ENCODE data around the gene GLS2. TPM values are rescaled to one million over a fixed set of nuclear protein-coding genes. Genes with fewer than 3 reads are reported as not detected.

GLS2 gene
- total and polyA plus RNA-seq, 2 experiments from 2014 or later, result 12.2 to 31.6 TPM

DNA sequence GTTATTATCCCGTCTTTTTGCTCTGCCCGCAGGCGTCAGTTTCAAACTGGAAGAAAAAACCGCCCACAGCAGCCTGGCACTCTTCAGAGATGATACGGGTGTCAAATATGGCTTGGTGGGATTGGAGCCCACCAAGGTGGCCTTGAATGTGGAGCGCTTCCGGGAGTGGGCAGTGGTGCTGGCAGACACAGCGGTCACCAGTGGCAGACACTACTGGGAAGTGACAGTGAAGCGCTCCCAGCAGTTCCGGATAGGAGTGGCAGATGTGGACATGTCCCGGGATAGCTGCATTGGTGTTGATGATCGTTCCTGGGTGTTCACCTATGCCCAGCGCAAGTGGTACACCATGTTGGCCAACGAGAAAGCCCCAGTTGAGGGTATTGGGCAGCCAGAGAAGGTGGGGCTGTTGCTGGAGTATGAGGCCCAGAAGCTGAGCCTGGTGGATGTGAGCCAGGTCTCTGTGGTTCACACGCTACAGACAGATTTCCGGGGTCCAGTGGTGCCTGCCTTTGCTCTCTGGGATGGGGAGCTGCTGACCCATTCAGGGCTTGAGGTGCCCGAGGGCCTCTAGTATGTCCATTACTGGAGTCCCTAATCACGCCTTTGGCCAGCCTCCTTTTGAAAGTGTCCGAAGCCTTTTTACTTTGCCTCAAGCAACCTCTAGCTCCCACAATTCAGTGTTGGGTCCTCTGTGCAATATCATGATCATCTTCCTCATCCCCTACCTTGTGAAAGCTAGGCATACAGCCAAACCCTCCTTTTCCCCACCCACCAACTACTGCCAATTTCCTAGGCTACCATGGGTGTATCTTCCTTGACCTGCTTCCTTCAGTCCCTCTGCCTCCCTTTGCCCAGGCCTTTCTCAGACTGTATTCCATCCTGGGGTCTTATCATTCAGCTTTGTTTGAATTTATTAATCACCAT is 18.7 kb downstream of the GLS2 start:
- peak overlapping the region; percentile 99 for H3K27ac Mint-ChIP-seq
- H3K4me1 Mint-ChIP-seq, result peaks cover 7% of the 10 kb centered on the region; the same call in 2 of the 3 replicates
- Histone ChIP-seq H3K27ac (ENCODE audit: low read depth) (peak overlapping the region; percentile 92; the same call in 1 of the 2 replicates), H3F3A (replicated peaks; ENCODE audit: low read depth) (peaks cover 14% of the 10 kb centered on the region; the same call in 1 of the 2 replicates), H3K79me2 (replicated peaks; ENCODE audit: insufficient read depth) (peaks cover 16% of the 10 kb centered on the region), H3K9me2 (ENCODE audit: insufficient read depth) (no peaks in the 10 kb centered on the region), H3K4me1 (ENCODE audit: insufficient read depth) (peaks cover 3% of the 10 kb centered on the region; the same call in 1 of the 2 replicates), H3K36me3 (ENCODE audit: insufficient read depth) (peaks cover 10% of the 10 kb centered on the region), H4K20me1 (replicated peaks; ENCODE audit: insufficient read depth) (0 out of 2 replicates have a peak, but pooled peaks cover 2% of the 10 kb centered on the region), H3K27me3 (ENCODE audit: insufficient read depth) (no peaks in the 10 kb centered on the region), H3K4me2 (peak overlapping the region; percentile 97), H2AFZ (peak overlapping the region; percentile 90), H3K4me3 (peak overlapping the region; percentile 97)
- H3K27me3 Mint-ChIP-seq (ENCODE audit: insufficient read depth, low read depth, poor library complexity), result peaks cover 6% of the 10 kb centered on the region
- H3K4me3 Mint-ChIP-seq, result peak overlapping the region; percentile 97
- ATAC-seq, result no peak; the same call in 2 of the 3 replicates
- TF ChIP-seq POLR2AphosphoS5 (IDR thresholded peaks at IDR 0.05; ENCODE audit: low read depth), result no peak
- no peak for TF ChIP-seq EZH2phosphoT487 (IDR thresholded peaks at IDR 0.05; ENCODE audit: unreplicated experiment)
- TF ChIP-seq, protein P1, sequence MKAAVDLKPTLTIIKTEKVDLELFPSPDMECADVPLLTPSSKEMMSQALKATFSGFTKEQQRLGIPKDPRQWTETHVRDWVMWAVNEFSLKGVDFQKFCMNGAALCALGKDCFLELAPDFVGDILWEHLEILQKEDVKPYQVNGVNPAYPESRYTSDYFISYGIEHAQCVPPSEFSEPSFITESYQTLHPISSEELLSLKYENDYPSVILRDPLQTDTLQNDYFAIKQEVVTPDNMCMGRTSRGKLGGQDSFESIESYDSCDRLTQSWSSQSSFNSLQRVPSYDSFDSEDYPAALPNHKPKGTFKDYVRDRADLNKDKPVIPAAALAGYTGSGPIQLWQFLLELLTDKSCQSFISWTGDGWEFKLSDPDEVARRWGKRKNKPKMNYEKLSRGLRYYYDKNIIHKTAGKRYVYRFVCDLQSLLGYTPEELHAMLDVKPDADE (IDR thresholded peaks at IDR 0.05), result no peak
- no peak for TF ChIP-seq EZH2 (IDR thresholded peaks at IDR 0.05; ENCODE audit: low read depth, unreplicated experiment)
- TF ChIP-seq, protein P2, sequence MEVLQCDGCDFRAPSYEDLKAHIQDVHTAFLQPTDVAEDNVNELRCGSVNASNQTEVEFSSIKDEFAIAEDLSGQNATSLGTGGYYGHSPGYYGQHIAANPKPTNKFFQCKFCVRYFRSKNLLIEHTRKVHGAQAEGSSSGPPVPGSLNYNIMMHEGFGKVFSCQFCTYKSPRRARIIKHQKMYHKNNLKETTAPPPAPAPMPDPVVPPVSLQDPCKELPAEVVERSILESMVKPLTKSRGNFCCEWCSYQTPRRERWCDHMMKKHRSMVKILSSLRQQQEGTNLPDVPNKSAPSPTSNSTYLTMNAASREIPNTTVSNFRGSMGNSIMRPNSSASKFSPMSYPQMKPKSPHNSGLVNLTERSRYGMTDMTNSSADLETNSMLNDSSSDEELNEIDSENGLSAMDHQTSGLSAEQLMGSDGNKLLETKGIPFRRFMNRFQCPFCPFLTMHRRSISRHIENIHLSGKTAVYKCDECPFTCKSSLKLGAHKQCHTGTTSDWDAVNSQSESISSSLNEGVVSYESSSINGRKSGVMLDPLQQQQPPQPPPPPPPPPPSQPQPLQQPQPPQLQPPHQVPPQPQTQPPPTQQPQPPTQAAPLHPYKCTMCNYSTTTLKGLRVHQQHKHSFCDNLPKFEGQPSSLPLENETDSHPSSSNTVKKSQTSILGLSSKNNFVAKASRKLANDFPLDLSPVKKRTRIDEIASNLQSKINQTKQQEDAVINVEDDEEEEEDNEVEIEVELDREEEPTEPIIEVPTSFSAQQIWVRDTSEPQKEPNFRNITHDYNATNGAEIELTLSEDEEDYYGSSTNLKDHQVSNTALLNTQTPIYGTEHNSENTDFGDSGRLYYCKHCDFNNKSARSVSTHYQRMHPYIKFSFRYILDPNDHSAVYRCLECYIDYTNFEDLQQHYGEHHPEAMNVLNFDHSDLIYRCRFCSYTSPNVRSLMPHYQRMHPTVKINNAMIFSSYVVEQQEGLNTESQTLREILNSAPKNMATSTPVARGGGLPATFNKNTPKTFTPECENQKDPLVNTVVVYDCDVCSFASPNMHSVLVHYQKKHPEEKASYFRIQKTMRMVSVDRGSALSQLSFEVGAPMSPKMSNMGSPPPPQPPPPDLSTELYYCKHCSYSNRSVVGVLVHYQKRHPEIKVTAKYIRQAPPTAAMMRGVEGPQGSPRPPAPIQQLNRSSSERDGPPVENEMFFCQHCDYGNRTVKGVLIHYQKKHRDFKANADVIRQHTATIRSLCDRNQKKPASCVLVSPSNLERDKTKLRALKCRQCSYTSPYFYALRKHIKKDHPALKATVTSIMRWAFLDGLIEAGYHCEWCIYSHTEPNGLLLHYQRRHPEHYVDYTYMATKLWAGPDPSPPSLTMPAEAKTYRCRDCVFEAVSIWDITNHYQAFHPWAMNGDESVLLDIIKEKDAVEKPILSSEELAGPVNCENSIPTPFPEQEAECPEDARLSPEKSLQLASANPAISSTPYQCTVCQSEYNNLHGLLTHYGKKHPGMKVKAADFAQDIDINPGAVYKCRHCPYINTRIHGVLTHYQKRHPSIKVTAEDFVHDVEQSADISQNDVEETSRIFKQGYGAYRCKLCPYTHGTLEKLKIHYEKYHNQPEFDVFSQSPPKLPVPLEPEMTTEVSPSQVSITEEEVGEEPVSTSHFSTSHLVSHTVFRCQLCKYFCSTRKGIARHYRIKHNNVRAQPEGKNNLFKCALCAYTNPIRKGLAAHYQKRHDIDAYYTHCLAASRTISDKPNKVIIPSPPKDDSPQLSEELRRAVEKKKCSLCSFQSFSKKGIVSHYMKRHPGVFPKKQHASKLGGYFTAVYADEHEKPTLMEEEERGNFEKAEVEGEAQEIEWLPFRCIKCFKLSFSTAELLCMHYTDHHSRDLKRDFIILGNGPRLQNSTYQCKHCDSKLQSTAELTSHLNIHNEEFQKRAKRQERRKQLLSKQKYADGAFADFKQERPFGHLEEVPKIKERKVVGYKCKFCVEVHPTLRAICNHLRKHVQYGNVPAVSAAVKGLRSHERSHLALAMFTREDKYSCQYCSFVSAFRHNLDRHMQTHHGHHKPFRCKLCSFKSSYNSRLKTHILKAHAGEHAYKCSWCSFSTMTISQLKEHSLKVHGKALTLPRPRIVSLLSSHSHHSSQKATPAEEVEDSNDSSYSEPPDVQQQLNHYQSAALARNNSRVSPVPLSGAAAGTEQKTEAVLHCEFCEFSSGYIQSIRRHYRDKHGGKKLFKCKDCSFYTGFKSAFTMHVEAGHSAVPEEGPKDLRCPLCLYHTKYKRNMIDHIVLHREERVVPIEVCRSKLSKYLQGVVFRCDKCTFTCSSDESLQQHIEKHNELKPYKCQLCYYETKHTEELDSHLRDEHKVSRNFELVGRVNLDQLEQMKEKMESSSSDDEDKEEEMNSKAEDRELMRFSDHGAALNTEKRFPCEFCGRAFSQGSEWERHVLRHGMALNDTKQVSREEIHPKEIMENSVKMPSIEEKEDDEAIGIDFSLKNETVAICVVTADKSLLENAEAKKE (CRISPR knock-in tag; IDR thresholded peaks at IDR 0.05), result no peak
- TF ChIP-seq, protein P3, sequence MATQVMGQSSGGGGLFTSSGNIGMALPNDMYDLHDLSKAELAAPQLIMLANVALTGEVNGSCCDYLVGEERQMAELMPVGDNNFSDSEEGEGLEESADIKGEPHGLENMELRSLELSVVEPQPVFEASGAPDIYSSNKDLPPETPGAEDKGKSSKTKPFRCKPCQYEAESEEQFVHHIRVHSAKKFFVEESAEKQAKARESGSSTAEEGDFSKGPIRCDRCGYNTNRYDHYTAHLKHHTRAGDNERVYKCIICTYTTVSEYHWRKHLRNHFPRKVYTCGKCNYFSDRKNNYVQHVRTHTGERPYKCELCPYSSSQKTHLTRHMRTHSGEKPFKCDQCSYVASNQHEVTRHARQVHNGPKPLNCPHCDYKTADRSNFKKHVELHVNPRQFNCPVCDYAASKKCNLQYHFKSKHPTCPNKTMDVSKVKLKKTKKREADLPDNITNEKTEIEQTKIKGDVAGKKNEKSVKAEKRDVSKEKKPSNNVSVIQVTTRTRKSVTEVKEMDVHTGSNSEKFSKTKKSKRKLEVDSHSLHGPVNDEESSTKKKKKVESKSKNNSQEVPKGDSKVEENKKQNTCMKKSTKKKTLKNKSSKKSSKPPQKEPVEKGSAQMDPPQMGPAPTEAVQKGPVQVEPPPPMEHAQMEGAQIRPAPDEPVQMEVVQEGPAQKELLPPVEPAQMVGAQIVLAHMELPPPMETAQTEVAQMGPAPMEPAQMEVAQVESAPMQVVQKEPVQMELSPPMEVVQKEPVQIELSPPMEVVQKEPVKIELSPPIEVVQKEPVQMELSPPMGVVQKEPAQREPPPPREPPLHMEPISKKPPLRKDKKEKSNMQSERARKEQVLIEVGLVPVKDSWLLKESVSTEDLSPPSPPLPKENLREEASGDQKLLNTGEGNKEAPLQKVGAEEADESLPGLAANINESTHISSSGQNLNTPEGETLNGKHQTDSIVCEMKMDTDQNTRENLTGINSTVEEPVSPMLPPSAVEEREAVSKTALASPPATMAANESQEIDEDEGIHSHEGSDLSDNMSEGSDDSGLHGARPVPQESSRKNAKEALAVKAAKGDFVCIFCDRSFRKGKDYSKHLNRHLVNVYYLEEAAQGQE (IDR thresholded peaks at IDR 0.05; ENCODE audit: unreplicated experiment), result no peak
- TF ChIP-seq NANOG (IDR thresholded peaks at IDR 0.05; ENCODE audit: borderline replicate concordance), result no peak
- no peak for TF ChIP-seq STAT1 (IDR thresholded peaks at IDR 0.05; ENCODE audit: unreplicated experiment)
- TF ChIP-seq JUNB (IDR thresholded peaks at IDR 0.05; ENCODE audit: unreplicated experiment), result no peak
- TF ChIP-seq, protein P4, sequence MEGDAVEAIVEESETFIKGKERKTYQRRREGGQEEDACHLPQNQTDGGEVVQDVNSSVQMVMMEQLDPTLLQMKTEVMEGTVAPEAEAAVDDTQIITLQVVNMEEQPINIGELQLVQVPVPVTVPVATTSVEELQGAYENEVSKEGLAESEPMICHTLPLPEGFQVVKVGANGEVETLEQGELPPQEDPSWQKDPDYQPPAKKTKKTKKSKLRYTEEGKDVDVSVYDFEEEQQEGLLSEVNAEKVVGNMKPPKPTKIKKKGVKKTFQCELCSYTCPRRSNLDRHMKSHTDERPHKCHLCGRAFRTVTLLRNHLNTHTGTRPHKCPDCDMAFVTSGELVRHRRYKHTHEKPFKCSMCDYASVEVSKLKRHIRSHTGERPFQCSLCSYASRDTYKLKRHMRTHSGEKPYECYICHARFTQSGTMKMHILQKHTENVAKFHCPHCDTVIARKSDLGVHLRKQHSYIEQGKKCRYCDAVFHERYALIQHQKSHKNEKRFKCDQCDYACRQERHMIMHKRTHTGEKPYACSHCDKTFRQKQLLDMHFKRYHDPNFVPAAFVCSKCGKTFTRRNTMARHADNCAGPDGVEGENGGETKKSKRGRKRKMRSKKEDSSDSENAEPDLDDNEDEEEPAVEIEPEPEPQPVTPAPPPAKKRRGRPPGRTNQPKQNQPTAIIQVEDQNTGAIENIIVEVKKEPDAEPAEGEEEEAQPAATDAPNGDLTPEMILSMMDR (conservative IDR thresholded peaks at IDR 0.05; ENCODE audit: low read depth in 2 of 2), result no peak
- TF ChIP-seq CREB1 (CRISPR knock-in tag; IDR thresholded peaks at IDR 0.05; ENCODE audit: low read depth), result no peak
- TF ChIP-seq ZNF331 (CRISPR knock-in tag; IDR thresholded peaks at IDR 0.05; ENCODE audit: low read depth), result no peak
- no peak for TF ChIP-seq ZNF114 (CRISPR knock-in tag; IDR thresholded peaks at IDR 0.05)
- no peaks in the 10 kb centered on the region for H3K9me3 Mint-ChIP-seq
- no peak for DNase-seq (ENCODE audit: low spot score)
- H3K36me3 Mint-ChIP-seq (ENCODE audit: low read depth), result peaks cover 32% of the 10 kb centered on the region
